ENCODE data around the gene MAP4K5.

MAP4K5 gene

DNA sequence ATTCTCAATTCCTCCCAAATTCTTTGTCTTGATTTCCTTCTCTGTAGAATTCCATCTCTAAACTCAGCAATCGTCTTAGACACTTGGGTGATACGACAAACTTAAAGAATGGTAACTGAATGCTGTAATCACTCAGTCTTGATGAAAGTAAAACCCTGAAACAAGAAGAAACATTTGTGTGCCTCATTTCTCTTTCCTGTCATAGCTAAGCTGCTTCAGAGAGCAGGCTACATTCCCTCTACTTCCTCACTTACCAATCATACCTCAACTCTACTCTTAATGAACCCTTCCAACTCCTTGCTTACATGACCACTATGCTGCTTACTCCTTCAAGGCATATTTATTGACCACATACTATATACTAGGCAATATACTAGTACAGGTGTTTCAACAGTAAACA is 8.3 kb downstream of the MAP4K5 start:
- H3K4me1 ChIP-seq (ENCODE audit: control insufficient read depth in 1 of 2, insufficient read depth in 1 of 2, low read depth in 1 of 2, low read length in 1 of 2), result no peaks in the 10 kb centered on the region
- H3K4me3 ChIP-seq (ENCODE audit: low read depth in 1 of 2, low read length in 1 of 2), result no peak overlapping the region
- no peak overlapping the region for H3K27ac ChIP-seq

DNA sequence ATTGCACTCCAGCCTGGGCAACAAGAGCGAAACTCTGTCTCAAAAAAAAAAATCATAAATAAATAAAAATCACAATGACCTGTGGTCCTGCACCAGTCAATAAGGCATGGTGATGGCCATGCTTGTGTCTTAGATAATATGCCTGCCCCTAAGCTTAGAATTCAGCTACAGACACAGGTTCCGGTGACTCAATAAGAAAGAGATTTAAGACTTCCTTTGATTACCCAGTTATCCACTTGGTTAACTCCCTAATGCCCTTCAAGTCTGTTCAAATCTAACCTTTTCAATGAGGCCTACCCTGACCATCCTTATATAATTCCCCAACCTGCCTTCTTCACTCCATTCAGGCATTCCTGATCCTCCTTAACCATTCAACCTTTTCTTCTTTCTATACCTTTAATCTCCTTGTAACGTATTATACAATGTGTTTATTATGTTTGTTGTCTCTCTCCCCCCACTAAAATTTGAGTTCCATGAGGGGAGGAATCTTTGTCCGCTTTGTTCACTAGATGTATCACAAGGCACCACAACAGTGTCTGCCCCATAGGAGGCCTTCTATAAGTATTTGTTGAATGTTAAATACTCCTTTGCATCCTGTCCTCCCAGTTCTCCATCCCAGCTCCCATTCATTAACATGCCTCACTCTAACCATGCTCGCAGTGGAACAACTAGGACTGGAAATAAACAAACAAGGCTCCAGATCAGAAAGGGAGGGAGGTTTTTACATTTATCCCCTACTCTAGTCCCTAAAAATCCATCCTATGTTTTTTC is 8.9 kb downstream of the MAP4K5 start:
- no peaks in the 10 kb centered on the region for H3K4me1 ChIP-seq (ENCODE audit: control insufficient read depth in 1 of 2, insufficient read depth in 1 of 2, low read depth in 1 of 2, low read length in 1 of 2)
- no peak overlapping the region for H3K27ac ChIP-seq
- no peaks in the 10 kb centered on the region for H3K36me3 ChIP-seq
- no peaks in the 10 kb centered on the region for H3K27me3 ChIP-seq
- TF ChIP-seq, protein P1, sequence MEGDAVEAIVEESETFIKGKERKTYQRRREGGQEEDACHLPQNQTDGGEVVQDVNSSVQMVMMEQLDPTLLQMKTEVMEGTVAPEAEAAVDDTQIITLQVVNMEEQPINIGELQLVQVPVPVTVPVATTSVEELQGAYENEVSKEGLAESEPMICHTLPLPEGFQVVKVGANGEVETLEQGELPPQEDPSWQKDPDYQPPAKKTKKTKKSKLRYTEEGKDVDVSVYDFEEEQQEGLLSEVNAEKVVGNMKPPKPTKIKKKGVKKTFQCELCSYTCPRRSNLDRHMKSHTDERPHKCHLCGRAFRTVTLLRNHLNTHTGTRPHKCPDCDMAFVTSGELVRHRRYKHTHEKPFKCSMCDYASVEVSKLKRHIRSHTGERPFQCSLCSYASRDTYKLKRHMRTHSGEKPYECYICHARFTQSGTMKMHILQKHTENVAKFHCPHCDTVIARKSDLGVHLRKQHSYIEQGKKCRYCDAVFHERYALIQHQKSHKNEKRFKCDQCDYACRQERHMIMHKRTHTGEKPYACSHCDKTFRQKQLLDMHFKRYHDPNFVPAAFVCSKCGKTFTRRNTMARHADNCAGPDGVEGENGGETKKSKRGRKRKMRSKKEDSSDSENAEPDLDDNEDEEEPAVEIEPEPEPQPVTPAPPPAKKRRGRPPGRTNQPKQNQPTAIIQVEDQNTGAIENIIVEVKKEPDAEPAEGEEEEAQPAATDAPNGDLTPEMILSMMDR (IDR thresholded peaks at IDR 0.05), result no peak
- H3K9me3 ChIP-seq, result no peaks in the 10 kb centered on the region
- H3K4me3 ChIP-seq (ENCODE audit: low read depth in 1 of 2, low read length in 1 of 2), result no peak overlapping the region

More for the DNA sequence above, 8.3 kb downstream of the MAP4K5 start:
- Histone ChIP-seq H3K36me3 (no peaks in the 10 kb centered on the region), H3K9me3 (no peaks in the 10 kb centered on the region), H3K27me3 (no peaks in the 10 kb centered on the region)
- TF ChIP-seq, protein P1 (IDR thresholded peaks at IDR 0.05), result no peak

DNA sequence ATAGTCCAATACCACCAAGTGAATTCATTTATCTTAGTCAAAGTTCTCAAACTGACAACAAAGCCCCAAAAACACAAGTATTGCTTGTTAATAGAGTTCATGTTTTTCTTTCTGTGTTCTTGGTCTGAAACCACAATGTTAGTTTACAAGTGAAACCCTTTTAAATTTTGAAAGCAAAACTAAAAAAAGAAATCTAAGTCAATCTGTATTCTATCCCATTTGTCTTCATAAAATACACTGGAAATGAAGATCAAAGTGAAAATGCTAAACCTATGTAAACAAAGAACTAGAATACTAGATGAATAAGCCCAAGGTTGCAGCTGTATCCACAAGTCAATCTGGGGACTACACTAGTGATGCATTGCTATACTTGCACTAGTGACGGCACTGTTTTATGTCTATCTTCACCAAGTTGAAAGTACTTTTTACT is 10.4 kb downstream of the MAP4K5 start:
- TF ChIP-seq, protein P1 (IDR thresholded peaks at IDR 0.05), result no peak
- Histone ChIP-seq H3K9me3 (no peaks in the 10 kb centered on the region), H3K27ac (no peak overlapping the region), H3K4me1 (ENCODE audit: control insufficient read depth in 1 of 2, insufficient read depth in 1 of 2, low read depth in 1 of 2, low read length in 1 of 2) (no peaks in the 10 kb centered on the region), H3K4me3 (ENCODE audit: low read depth in 1 of 2, low read length in 1 of 2) (no peak overlapping the region), H3K27me3 (no peaks in the 10 kb centered on the region), H3K36me3 (no peaks in the 10 kb centered on the region)

DNA sequence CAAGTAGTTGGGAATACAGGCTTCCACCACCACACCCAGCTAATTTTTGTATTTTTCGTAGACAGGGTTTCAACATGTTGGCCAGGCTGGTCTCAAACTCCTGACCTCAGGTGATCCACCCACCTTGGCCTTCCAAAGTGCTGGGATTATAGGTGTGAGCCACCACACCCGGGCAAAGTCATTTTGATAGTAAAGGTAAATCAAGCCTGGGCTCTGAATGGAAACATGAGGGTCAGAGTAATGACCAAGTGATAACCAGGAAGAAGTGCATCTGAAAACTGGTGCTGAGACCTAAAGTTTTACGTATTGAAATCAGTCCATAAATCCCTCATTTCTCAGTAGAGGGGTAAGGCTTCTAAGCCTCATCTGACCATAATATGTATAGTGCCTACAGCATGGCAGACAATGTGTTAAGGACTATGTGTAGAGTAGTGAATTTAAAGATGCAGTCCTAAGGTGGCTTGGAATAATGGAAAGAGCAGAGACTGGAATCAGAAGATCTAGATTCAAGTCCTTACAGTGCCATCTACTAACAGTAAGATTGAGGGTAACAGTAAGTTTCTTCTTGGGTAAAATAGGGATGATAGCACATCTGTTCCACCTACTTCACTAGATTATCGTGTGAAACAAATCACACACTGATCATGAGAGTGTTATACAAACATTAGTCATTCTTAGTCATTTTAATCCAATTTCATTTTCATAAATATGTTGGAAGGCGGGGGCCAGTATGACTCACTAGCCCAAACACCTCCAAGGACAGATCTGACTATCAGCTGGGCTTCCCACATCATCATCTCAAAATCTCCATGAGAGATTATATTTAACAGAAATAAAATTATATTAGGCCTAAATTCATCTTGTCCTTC is 11.2 kb downstream of the MAP4K5 start:
- Histone ChIP-seq H3K27me3 (no peaks in the 10 kb centered on the region), H3K4me1 (ENCODE audit: control insufficient read depth in 1 of 2, insufficient read depth in 1 of 2, low read depth in 1 of 2, low read length in 1 of 2) (no peaks in the 10 kb centered on the region), H3K9me3 (no peaks in the 10 kb centered on the region), H3K36me3 (no peaks in the 10 kb centered on the region), H3K27ac (no peak overlapping the region), H3K4me3 (ENCODE audit: low read depth in 1 of 2, low read length in 1 of 2) (no peak overlapping the region)
- TF ChIP-seq, protein P1 (IDR thresholded peaks at IDR 0.05), result no peak

DNA sequence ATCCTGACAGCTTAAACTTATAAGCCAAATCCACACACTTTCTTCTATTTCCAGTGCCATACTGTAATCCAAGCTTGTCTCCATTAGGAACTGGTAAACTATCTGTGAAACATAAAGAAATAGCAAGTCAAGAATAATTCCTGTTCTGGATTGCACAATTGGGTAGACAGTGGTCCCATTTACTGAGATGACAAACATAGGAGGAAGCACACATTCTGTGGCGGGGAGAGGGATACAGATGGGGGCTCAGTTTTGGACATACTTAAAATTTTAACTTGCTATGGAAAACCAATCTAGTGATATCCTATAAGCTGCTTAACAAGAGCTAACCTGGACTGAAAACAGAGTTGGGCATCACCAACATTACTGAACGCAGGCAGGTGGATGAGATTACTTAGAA is 16.3 kb downstream of the MAP4K5 start:
- TF ChIP-seq, protein P1 (IDR thresholded peaks at IDR 0.05), result no peak
- no peaks in the 10 kb centered on the region for H3K36me3 ChIP-seq
- H3K4me1 ChIP-seq (ENCODE audit: control insufficient read depth in 1 of 2, insufficient read depth in 1 of 2, low read depth in 1 of 2, low read length in 1 of 2), result no peaks in the 10 kb centered on the region
- H3K27ac ChIP-seq, result no peak overlapping the region
- H3K4me3 ChIP-seq (ENCODE audit: low read depth in 1 of 2, low read length in 1 of 2), result no peak overlapping the region
- H3K27me3 ChIP-seq, result no peaks in the 10 kb centered on the region
- no peaks in the 10 kb centered on the region for H3K9me3 ChIP-seq
